ENCODE measurements around the gene ADAM19.

Gene ADAM19, protein sequence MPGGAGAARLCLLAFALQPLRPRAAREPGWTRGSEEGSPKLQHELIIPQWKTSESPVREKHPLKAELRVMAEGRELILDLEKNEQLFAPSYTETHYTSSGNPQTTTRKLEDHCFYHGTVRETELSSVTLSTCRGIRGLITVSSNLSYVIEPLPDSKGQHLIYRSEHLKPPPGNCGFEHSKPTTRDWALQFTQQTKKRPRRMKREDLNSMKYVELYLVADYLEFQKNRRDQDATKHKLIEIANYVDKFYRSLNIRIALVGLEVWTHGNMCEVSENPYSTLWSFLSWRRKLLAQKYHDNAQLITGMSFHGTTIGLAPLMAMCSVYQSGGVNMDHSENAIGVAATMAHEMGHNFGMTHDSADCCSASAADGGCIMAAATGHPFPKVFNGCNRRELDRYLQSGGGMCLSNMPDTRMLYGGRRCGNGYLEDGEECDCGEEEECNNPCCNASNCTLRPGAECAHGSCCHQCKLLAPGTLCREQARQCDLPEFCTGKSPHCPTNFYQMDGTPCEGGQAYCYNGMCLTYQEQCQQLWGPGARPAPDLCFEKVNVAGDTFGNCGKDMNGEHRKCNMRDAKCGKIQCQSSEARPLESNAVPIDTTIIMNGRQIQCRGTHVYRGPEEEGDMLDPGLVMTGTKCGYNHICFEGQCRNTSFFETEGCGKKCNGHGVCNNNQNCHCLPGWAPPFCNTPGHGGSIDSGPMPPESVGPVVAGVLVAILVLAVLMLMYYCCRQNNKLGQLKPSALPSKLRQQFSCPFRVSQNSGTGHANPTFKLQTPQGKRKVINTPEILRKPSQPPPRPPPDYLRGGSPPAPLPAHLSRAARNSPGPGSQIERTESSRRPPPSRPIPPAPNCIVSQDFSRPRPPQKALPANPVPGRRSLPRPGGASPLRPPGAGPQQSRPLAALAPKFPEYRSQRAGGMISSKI

DNA sequence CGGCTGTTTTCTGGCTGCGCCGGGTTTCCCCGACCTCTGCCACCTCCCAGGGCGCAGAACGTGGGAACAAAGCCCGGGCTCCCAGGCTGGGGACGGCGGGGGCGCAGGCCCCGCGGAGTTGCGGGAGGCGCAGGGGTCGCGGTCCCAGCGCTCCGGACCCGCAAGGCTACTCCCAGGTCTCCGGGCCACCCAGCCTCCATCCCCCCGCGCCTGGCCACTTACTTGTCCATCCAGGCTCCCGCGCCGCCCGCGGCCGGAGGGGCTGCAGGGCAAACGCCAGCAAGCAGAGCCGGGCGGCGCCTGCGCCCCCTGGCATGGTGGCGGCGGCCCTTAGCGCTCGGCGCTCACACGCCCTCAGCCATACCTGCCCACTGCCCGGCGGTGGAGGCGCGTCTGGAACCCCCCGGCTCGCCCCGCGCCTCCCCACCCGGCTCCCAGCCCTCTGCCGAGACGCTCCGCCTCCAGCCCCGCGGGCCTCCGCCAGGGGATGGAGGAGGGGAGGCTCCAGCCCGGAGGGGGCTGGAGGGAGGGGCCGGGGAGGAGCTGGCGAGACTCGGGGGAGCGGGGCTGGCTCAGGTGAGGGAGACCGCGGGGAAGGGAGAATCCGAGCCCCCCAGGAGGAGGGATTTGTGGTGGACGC lies at the start of gene ADAM19:
ADAM19 (minus strand) TSS at position 395 of the 640 bp plus-strand sequence; CDS start at position 316, 79 bp downstream.
- DNase-seq (ENCODE audit: low read depth) = peak; percentile 52

DNA sequence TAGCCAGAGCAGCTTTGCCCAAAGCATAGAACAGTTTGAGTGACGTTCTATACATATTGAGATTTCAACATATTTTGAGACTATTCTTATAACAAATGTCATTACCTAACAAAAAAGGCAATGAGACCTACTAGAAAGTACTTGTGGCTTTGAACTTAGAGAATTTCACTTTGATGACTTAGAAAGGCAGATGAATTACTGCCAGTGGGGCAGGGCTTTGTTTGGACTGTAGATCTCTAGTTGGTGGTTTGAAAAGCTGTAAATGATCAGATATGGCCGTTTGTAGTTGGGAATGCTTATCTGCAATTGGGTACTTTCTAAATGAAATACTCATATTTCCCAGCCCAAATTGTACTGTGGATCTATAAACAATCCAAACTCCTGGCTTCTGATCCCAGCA lies 48.6 kb upstream of the ADAM19 start:
- no peak for DNase-seq (ENCODE audit: low read depth)

DNA sequence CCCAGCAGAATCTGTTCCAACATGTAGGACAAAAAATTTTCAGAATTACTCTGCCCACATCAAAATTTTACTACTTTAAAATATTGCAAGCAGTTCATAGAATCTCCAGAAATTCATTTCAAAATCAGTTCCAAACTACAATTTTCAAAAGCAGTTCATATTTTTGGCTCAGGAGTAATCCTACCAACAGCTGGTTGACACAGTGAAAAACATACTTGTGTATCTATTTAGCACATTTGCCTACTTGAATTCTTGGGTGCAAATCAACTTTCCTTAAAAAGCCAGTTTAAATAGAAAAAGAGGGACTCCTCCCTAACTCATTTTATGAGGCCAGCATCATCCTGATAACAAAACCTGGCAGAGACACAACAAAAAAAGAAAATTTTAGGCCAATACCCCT lies 45.2 kb upstream of the ADAM19 start:
- no peak for DNase-seq (ENCODE audit: low read depth)

DNA sequence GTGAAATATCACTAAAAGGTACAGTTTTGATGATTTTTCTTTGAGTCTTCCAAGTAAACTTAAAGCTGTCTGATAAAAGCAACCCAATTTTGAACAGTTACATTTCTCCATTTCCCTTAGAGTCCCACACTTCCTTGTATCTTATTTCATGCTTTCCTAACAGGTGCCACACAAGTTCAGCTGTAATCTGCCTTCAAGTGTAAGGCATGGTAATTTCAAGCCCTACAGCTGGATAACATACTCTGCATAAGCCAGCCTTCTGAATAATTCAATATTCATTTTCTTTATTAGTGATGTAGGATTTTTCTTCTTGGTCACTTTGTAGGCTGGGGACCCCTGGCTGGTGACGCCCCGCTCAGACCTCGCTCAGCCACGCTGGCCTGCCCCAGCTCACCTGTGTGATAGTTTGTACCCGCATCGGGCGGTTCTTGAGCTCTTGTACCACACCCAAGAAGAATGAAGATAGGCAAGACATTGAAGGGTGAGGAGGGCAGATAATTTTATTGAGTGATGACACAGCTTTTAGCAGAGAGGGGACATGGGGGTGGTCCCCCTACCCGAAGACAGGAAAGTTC lies 42.7 kb upstream of the ADAM19 start:
- no peak for DNase-seq (ENCODE audit: low read depth)

DNA sequence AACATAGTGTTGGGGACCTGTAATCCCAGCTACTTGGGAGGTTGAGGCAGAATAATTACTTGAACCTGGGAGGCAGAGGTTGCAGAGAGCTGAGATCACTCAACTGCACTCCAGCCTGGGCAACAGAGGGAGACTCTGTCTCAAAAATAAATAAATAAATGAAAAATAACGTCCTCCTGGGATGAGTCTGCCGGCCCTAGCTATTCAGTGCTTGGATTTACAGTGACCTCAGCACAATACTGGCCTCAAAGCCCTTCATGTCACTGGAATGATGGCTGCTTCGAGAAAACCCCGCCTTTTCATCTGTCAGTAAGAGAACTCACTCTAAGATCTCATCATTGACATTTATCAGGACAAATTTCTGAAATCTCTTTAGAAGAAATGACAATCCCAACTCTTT lies 41.2 kb upstream of the ADAM19 start:
- no peak for DNase-seq (ENCODE audit: low read depth)

DNA sequence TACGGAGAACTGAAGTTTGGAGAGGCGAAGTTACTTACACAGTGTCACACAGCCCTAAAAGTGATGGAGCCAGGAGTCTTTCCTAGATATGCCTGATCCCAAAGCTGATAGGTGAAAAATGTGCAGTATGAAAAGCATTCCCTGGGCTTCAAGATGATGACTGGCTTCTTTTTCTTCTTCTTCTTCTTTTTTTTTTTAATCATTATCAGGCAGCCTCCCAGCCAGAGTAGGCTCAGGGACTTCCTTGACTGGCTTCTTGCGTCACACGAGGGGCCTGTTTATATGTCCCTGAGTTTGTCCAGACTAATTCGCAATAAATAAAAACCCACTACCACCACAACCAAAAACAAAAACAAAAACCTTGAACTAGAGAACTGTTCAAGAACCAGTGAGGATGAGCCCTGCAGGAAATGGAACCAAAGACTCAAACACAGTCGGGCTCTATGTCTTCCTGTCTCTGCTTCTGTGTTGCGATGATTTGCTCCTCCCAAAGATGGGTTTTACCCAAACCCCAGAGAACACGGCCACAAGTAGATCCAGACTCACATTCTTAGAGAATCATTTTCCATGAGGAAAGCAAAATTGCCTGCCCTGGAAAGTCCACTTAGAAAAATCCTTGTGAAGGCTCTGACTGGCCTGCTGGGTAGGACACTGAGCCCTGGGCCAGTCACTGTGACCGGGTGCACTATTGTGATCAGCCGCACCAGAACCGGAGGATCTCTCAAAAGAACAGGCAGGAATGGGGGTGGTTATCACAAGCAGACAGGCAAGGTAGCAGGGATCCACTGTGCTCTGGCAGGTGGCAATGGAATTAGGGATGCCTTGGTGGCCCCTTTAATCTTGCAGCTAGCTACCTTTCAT lies 38.0 kb upstream of the ADAM19 start:
- DNase-seq (ENCODE audit: low read depth) = peak; percentile 38

DNA sequence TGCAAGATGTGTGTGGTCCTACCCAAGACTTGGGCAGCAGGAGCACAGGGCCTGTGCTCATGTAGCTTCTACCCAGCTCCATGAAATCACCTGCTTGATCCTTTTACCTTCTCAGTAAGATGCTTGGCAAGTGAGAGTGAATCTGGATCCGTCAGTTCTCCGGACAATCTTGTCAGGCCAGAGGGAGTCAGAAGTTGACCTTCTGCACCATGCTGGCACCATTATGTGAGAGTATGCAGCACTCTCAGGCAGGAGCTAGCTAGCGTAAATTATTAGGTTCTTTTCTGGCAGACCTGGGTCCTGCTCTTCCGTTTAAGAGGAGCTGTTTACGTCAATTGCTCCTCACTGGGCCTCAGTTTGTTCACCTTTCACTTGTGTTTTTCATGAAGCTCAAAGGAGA lies 37.0 kb upstream of the ADAM19 start:
- DNase-seq (ENCODE audit: low read depth) = no peak

DNA sequence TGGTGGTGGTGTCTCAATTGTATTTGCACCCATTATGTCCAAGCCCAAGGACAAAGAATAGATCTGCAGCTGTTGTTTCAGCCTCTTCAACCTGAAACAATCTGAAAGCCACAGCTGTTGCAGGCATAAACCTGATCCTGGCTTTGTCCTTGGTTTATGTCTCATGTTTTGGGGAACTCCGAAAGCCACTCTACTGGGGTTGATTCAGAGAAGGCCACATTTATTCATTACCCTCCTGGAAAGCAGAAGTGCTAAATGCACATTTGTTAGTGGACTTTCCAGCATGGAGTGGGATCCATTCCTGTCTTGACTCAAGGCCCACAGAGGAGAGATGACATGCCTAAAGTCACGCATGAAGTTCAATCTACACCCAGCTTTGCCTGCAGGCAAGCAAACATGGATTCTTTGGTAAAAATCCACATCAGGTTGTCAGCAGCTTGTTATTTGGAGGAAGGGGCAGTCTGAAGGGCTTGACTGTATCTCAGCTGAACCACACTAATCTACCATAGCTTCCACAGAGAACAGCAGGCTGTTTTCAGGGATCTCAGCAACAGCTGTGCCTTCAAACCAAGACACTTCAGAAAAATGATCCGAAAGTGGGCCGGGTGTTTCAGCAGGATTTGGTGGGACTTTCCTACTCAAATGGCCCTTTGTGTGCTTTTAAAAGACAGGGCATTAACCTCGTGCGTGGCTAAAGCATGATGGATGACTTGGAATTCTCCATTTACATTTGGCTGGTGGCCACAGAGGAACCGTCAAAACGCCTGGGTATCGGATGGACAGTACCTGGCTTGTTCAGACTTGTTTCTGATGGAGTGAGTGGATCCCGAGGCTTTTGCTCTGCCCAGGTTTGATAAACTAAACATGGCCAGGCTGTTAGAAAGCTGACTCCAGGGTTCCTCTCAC lies 36.2 kb upstream of the ADAM19 start:
- DNase-seq (ENCODE audit: low read depth) = no peak

DNA sequence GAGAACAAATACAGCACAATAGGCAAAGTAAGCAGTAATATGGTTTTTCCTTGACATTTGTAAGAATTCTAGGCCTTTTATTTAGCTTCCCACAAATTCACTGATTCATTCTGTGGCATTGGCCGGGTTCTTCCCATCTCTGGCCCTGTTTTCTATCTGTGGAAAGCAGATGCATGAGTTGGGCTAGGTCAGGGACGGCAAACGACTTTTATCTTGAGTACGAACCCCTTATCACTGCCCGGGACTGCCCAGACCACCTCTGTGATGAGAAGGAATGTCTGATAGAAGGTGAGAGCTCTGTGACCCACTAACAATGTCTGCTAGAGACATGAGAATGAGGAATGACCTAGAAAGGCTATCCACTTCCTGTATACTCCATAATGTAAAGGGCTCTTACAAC lies 35.4 kb upstream of the ADAM19 start:
- peak; percentile 31 for DNase-seq (ENCODE audit: low read depth)

DNA sequence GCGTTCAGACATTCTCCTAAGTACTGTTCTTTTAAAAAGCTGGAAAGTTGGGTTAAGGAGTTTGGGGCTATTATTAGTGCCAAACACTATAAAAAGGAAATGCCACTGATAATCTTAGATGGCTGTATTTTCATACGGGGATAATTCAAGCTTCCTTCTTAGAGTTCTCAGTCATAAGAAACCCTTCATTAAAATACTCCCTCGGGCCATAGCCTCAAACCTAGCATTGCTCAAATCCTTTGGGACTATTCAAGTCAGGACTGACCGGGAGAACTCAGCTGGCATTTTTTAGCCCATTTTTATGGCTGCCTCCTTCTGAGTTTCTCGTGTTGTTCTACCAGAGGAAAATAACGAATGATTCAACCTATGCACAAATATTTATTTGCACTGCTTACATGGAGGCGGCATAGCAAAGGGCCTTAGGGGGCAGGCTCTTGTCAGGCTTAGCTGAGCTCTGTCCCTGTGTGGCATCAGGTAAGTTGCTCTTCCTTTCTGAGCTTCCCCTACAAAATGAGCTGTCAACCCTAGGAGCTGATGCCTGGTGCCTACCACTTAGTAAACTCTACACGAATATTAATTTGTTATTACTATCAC lies 33.5 kb upstream of the ADAM19 start:
- no peak for DNase-seq (ENCODE audit: low read depth)

DNA sequence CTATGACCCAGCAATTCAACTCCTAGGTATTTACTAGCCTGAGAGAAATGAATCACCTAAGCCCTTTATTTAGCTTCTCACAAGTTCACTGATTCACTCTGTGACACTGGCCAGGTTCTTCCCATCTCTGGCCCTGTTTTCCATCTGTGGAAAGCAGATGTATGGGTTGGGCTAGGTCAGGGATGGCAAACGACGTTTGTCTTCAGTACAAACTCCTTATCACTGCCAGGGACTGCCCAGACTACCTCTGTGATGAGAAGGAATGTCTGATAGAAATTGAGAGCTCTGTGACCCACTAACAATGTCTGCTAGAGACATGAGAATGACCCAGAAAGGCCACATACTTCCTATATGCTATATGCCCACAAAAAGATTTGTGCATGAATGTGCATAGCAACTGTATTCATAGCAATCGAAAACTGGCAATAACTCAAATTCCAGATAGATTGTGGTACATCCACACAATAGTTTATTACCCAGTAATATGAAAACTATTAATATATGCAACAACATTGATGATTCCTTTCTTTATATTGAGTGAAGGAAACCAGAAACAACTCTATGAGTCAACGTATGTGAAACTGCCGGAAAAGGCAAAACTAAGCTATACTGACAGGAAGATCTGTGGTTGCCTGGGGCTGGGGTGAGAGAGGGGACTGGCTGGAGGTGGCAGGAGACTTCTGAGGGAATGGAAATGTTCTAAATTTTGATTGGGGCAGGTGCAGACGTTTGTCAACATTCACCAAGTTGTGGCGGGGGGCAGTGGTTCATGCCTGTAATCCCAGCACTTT lies 32.0 kb upstream of the ADAM19 start:
- DNase-seq (ENCODE audit: low read depth) = peak; percentile 85

DNA sequence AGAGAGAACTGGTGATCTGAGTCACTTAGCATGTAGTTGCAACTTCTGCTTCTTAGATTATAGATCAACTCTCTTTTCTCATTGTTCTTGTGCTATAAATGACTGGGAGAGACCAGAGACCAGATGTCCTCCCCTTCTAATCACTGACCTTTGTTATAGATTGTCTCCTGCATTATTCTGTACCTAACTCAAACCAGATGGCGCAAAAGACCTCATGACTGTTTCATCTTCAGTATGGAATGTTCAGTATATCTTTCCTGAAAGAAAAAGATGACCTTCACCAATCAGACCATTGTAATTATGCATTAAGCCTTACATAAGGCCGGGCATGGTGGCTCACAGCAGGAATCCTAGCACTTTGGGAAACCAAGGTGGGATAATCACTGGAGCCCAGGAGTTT lies 30.5 kb upstream of the ADAM19 start:
- no peak for DNase-seq (ENCODE audit: low read depth)

DNA sequence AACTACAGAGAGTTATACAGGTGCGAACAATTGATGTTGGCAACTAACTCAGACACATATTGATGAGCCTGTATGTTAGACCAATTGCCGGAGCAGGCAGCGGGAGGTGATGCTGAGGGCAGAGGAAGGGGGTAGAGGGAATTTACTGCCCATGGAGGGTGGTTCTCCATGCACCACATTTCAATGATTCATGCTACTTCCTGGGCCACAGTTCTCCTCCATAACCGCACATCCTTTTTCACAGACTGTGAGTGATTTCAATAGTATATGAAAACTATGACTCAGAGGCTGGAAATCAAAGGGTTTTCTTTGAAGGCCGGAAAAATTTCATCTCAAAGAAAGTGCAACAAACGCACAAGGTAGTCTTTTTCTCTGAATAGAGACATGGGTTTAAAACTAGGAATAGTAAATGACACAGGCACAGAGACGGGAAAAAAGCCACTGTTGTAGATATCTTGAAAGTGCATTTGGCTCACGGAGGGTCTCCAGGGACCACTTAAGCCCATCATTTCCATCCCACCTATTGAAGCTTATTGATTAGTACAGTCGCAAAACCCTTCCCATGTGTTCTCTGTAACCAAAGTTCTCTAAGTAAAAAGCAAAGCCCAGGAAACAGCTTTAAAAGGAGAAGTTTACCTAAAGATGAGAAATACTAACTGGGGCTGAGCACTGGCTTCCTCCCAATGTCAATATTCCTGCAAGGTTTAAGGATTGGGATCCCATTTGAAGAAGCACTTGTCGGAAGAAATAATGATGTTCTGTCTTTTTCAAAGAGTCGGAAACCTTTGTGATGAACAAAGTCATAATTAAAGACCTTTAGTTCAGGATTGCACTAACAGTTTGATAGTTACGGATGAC lies 28.0 kb upstream of the ADAM19 start:
- DNase-seq (ENCODE audit: low read depth) = peak; percentile 91

DNA sequence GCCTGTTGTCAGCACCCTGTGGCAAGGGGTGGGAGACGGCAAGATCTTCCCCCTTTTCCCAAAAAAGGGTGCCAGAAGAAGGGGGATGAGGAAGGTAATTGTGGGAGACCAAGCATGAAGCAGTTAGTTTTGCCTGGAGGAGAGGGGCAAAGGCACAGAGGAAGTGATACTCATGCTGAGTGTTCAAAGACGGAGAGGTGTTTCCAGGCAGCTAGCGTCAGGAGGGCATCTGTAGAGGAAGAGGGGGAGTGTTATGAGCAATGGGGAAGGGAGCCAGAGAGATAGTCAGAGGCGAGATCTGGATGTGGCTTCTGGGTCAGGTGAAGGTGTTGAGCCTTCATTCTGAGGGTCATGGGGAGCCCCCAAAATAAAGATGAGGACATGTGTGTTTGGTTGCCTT lies 26.9 kb upstream of the ADAM19 start:
- peak; percentile 26 for DNase-seq (ENCODE audit: low read depth)

DNA sequence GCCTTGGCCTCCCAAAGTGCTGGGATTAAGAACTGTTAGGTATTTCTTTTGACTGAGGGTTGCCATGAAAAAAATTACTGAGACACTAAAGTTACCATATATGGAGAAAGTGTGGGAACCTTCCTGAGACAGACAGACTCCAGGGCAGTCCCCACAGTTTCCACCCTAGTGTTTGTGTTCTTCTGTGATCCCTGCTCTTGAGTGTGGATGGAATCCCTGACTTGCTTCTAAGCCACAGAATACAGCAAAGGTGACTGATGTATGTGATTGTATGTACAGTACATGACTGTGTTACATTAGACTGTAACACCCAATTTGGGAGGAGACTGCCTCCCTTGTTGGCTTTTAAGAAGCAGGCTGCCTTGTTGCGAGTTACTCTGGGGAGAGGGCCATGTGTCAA lies 24.7 kb upstream of the ADAM19 start:
- DNase-seq (ENCODE audit: low read depth) = no peak

DNA sequence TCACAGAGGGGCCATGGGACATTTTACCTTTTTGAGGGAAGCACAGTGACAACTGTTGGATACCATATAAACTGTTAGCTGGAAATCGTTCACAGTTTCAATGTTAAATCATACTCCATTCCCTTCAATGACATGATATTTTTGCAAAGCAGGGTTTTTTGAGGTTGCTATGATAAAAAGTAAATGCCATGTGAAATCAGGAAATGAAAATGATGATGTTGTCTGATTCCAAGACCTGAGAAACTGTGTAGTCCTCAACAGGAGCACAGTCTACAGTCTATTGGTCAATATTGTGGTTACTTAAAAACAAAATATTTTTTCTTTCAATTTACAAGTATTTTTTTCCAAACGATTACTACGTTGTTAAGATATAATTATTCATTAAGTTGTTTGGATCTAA lies 24.0 kb upstream of the ADAM19 start:
- no peak for DNase-seq (ENCODE audit: low read depth)

DNA sequence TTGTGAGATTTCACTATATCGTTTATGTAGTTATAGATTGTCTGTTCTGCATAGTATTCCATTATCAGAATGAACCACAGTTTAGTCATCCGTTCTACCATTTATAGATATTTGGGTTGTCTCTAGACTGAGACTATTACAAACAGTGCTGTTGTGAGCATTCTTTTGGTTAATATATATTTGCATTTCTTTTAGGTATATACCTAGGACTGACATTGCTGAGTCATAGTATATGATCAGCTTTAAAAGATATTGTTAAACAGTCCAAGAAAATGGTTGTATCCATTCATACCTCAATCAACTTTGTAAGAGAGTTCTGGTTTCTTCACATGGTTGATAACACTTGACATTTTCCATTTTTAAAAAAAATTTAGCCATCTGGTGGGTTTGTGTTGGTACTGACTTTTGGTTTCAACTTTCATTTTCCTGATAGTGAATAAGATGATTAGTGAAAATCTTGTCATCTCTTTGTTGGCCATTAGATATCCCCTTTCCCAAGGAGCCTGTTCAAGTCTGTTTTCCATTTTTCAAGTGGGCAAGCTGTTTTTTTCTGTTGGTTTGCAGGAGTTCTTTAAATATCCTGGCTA lies 22.9 kb upstream of the ADAM19 start:
- DNase-seq (ENCODE audit: low read depth) = no peak

DNA sequence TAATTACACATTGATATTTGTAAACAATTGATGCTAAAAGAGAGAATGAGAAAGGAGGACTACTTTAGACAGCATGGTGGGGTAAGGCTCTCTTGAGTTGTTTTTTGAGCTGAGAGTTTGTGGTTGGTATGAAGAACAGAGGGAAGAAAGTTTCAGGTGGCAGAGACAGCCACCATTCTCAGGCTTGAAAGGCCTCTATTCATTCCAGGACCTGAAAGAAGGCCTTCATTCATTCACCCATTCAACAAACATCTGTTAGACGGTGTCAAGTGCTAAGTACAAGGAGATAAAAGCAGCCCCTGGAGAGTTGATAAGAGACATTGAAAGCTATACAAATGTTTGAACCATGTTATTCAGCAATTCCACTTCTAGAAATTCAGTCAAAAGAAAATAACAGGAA lies 21.7 kb upstream of the ADAM19 start:
- no peak for DNase-seq (ENCODE audit: low read depth)

Data from amniotic epithelial cell (primary cell).